Kidney glomerular epithelial cell (primary cell): Measurements from ENCODE around the gene OR2V2.
A peak's percentile ranks its signal among the peaks of the same experiment; 100 is the strongest.
"Not testable (repeated sequence)": the region's sequence is repeated elsewhere in the genome, so short reads cannot be mapped to it uniquely, and the experiment has no call there.

Experiments
- DNase-seq: peaks from one replicate; lab custom pipeline; 2025; lab: John Stamatoyannopoulos, UW

Gene OR2V2

GRCh38 chr5:181145133-181145532 lies 2.3 kb upstream of the OR2V2 start:
- DNase-seq: no peak

- no peak for DNase-seq
Observed at GRCh38 chr5:181149355-181149754, 2.0 kb downstream of the OR2V2 start.

- no peak for DNase-seq
Observed at GRCh38 chr5:181149806-181150733, 2.7 kb downstream of the OR2V2 start.

- DNase-seq: no peak
Observed at GRCh38 chr5:181151146-181151545, 3.8 kb downstream of the OR2V2 start.

GRCh38 chr5:181152406-181152805 lies 5.0 kb downstream of the OR2V2 start:
- no peak for DNase-seq

- no peak for DNase-seq
Observed at GRCh38 chr5:181153814-181154213, 6.4 kb downstream of the OR2V2 start.

GRCh38 chr5:181156758-181157157 lies 9.4 kb downstream of the OR2V2 start:
- DNase-seq: no peak

GRCh38 chr5:181158869-181159268 lies 11.5 kb downstream of the OR2V2 start:
- DNase-seq: no peak

GRCh38 chr5:181159286-181160151 lies 12.1 kb downstream of the OR2V2 start:
- peak; percentile 74 for DNase-seq

GRCh38 chr5:181160152-181160754 lies 12.9 kb downstream of the OR2V2 start:
- DNase-seq: no peak

GRCh38 chr5:181160755-181161533 lies 13.6 kb downstream of the OR2V2 start:
- not testable (repeated sequence) for DNase-seq

GRCh38 chr5:181161534-181162175 lies 14.3 kb downstream of the OR2V2 start:
- DNase-seq: no peak

GRCh38 chr5:181163487-181164075 lies 16.2 kb downstream of the OR2V2 start:
- DNase-seq: no peak

GRCh38 chr5:181164076-181164952 lies 16.9 kb downstream of the OR2V2 start:
- DNase-seq: no peak

- DNase-seq: no peak
Observed at GRCh38 chr5:181166812-181167733, 19.7 kb downstream of the OR2V2 start.

GRCh38 chr5:181167814-181168488 lies 20.6 kb downstream of the OR2V2 start:
- DNase-seq: no peak

- no peak for DNase-seq
Observed at GRCh38 chr5:181168595-181169118, 21.3 kb downstream of the OR2V2 start.
